NCI-H1694 (cell line): ENCODE measurements around the gene SLC9A8.
"Not testable (repeated sequence)": the region's sequence is repeated elsewhere in the genome, so short reads cannot be mapped to it uniquely, and the experiment has no call there.

Experiments used
- DNase-seq: peaks from one replicate; lab custom pipeline; 2025; lab: John Stamatoyannopoulos, UW

The SLC9A8 gene

DNA sequence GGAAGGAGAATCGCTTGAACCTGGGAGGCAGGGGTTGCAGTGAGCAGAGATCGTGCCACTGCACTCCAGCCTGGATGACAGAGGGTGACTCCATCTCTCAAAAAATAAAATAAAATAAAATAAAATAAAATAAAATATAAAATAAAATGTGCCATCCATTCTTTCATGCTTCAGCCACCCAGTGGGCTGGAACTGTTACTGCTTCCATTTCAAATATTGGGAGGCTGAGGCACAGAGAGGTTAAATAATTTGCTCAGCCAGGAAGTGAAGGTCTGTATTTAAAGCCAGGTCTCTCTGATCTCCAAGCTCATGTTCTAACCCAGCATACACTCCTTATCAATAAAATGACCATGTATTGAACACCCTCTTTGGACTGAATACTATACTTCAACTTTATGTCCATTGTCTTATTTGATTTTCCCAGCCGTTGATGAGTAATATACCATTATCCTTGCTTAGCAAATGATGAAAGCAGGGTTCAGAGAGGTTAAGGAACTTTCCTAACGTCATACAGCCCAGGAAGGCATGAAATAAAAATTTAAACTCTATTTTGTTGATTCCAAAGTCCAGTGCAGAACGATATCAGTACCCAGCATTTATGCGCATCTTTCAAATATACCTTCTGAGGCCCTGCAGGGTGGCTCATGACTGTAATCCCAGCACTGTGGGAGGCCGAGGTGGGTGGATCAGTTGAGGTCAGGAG lies 25.8 kb upstream of the SLC9A8 start:
- DNase-seq: no peak

DNA sequence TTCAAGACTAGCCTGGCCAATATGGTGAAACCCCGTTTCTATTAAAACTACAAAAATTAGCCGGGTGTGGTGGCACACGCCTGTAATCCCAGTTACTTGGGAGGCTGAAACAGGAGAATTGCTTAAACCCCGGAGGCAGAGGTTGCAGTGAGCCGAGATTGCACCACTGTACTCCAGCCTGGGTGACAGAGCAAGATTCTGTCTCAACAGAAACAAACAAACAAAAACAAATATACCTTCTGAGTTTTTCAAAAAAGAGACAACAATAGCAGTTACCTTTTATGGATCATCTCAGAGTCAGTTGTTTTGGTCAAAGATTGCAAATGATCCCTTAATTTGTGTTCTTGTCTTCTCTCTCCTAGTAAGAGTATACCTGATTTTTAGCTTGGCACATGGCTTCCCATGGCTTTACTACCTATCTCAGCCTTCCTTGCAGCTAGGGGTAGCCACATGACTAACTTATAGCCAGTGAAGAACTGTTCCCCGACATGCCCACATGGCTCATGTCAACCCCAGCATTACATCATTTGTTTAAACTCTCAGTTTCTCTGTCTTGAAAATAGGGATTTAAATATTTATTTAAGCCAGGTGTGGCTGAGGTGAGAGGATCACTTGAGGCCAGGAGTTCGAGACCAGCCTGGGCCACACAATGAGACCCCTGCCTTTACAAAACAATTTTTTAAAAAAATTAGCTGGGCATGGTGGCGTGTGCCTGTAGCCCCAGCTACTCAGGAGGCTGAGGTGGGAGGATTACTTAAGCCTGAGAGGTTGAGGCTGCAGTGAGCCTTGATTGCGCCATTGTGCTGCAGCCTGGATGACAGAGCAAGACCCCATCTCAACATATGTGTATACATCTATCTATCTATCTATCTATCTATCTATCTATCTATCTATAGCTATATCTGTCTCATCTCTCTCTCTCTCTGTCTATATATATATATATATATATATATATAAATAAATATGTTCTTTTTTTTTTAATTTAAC lies 25.0 kb upstream of the SLC9A8 start:
- no peak for DNase-seq

DNA sequence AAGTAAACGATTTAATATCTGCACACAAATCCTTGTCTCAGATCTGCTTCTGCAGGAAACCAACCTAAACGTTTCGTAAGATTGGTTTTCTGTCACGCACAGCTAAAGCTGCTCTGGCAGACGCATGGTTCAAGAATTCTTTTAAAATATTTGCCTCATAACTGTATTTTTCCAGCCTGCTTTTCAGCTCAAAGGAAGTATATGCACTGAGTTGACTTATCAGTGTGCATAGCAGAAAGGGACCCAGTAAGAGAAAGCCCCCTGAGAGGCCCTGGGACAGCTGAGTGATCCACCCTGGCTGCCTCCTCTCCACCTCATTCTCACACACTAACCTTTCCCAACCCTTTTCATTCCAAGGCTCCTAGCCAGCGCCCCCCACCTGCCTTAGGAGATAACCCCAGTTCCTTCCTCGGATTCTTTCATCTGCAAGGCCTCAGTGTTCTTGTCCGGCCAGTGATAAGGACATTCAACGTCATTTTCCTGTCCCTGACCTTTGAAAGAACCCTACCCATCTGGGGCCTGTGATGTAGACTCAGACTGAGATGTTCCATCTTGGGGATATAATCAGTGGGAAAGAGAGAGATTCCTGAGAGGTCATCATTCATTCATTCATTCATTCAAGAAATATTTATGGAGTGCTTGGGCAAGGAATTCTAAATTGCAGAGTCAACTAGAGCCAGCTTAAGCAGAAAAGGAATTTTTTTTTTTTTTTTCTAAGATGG lies 22.4 kb upstream of the SLC9A8 start:
- no peak for DNase-seq

DNA sequence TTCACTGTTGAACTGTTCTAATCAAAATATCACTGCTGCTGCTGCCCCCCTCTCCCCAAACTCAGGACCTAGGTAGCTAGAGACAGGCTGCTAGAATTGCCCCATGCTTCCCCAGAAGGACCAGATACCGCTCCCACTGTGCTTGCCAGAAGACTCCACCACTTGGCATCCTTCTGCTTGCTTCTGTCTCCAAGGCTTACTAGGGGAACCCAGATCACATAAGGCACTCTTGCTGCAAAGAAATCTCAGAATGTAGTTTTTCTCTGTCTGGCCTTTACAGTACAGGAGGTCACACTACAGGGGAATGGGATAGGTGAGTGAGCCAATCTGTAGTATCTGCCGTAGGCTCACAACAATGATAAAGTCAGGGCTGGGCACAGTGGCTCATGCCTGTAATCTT lies 21.5 kb upstream of the SLC9A8 start:
- DNase-seq: no peak

DNA sequence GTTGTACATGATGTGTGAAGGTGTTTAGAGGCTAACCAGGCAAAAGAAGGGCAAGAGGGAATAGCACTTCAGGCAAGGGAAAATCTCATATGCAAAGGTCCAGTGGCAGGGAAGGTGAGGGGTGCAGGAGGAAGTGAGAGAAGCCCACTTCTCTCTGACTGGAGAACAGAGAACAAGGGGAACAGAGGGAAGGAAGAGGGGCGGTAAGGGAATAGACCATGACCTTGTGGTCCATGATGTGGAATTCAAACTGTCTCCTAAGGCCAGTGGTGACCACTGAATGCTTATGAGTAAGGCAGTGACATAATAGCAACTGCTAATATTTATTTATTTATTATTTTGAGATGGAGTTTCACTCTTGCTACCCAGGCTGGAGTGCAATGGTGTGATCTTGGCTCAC lies 20.6 kb upstream of the SLC9A8 start:
- DNase-seq: no peak

DNA sequence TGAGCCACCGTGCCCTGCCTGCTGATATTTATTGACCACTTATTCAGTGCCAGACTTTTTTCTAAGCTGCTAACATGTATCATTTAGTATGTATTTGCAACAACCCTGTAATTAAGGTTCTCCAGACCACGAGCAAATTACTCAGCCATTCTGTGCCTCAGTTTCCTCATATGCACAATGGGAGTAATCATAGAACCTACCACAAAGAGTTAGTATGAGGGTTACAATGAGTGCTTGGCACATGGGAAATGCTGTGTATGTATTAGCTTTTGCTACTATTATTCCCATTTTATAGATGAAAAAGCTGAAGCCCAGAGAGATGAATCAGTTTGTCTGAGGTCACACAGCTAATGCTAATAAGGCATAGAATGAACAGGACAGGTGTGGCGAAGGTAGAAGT lies 20.0 kb upstream of the SLC9A8 start:
- DNase-seq: no peak

DNA sequence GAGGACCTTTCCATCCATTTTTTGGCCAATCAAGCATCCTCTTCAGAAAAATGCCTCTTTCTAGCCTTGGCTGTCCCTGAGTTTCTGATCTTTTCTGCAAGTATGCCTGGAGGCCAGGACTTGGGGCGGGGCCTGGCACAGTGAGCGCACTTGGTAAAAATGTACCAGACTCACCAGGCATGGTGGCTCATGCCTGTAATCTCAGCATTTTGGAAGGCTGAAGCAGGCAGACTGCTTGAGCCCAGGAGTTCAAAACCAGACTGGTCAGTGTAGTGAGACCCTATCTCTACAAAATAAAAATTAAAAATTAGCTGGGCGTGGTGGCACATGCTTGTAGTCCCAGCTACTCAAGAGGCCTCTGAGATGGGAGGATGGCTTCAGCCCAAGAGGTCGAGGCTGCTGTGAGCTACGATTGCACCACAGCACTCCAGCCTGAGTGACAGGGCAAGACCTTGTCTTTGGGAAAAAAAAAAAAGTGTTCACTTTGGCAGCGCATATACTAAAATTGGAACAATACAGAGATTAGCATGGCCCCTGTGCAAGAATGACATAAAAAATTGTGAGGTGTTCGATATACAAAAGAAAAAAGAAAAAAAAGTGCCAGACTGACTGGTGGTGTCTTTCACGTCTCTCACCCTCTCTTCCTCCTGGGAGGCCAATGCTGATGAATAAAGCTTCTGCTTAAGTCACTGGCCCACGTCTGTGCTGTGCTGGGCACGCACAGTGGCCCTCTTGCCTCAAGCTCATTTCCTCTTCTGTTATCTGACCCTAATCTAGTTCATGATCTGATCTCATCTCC lies 18.1 kb upstream of the SLC9A8 start:
- no peak for DNase-seq

DNA sequence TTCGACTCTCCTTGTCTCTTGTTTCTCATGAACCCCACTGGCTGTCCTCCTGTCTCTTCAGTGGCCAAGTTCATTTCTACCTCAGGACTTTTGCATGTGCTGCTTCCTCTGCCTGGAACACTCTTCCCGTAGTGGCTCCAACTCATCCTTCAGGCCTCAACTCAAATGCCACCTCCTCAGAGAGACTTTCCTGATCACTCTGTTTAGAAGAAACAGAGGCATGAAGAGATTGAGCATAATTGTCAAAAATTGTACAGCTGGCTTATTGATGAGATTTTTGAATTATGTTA lies 17.5 kb upstream of the SLC9A8 start:
- DNase-seq: no peak

DNA sequence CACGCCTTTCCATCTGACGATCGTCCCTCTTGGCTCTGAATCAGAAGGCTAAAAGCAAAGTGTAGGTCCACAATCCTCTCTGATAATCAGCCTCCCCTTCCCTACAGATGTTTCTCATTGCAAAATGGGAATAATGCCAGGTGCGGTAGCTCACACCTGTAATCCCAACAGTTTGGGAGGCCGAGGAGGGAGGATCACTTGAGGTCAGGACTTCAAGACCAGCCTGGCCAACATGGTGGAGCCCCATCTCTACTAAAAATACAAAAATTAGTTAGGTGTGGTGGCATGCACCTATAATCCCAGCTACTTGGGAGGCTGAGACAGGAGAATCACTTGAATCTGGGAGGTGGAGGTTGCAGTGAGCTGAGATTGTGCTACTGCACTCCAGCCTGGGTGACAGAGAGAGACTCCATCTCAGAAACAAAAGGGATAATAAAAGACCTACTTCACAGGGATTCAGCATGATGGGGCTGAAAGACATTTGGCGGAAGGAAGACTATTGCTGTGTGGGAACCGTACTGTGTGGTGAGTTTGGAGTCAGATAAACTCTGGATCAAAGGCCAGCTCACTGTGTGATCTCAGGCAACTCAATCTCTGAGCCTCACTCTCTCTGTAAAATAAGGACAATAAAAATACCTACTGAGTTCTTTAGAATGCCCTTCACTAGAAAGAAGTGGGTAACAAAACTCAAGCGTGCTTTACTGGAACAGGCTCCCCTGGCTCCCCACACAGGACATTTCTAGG lies 15.9 kb upstream of the SLC9A8 start:
- no peak for DNase-seq

DNA sequence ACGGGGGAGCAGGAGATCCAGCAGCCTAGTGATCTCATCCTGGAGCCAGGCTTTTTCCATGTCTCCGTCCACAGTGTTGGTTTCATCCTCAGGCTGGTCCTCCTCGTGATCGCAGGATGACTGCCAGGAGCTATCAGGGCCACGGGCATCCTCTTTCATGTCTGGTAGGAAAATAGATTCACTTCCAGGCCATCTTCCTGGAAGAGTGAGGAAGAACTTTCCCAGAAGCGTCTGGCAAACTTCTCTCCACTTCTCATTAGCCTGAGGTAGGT lies 15.3 kb upstream of the SLC9A8 start:
- DNase-seq: no peak

DNA sequence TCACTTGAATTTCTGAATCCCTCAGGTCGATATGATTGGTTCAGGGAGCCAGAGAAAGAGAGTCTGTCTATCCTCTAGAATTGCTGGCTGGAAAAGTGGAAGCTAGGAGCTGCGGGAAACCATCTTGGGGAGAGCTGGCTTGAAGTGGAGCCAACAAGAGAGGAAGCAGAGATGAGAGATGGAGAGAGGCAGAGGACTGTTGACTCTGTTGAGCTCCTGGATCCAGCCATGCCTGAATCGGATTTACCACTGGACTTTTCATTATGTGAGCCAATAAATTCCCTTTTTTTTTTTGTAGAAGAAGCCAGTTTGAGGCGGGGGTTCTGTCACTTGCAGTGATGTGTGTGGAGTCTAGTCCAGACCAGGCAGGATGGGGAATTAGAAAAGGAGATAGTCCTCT lies 13.9 kb upstream of the SLC9A8 start:
- DNase-seq: no peak

DNA sequence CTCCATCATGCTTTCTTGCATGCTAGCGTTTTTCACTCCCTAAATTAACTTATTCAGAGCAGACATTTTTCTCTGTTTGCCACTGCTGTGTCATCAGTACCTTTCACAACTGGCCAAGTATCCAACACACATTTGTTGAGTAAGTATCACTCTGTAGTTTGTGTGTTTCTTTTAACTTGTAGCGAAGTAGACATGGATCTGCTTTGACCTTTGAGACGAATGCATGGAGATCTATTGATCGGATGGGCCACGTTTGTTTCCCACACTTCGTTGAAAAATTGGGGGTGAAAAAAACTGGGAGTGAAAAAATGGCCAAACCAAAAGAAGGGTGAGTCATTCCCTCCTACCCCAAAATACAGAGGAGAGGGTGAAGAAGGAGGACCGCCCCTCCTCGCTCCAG lies 12.9 kb upstream of the SLC9A8 start:
- no peak for DNase-seq

DNA sequence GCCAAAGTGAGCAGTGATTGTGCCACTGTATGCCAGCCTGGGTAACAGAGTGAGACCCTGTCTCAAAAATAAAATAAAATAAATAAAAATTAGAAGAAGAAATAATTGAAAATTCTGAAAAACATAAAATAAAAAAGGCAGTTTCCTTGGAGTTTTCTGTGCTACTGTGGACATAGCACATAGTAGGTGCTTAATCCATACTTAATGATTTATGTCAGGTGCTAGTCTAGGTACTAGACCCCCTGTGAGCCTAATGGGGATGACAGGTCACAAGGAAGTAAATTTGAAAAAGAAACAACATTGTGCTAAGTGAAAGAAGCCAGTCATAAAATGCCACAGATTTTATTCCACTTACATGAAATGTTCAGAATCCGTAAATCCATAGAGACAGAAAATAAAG lies 9.2 kb upstream of the SLC9A8 start:
- DNase-seq: no peak

DNA sequence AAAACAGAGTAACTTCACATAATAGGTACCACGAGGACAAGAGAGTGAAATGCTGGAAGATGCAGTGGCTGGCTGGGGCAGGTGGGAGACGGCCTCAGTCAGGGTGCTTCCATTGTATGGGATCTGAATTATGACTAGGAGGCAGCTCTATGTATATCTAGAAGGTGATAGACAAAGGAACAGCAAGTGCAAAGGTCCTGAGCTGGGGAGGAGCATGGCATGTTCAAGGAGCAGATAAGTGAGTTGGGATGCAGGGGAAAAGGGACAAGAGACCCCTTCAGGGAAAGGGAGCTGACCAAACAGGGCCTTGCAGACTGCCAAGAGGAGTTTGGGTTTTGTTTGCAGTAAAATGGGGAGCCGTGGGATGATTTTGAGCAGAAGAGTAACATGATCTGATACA lies 8.3 kb upstream of the SLC9A8 start:
- DNase-seq: no peak

DNA sequence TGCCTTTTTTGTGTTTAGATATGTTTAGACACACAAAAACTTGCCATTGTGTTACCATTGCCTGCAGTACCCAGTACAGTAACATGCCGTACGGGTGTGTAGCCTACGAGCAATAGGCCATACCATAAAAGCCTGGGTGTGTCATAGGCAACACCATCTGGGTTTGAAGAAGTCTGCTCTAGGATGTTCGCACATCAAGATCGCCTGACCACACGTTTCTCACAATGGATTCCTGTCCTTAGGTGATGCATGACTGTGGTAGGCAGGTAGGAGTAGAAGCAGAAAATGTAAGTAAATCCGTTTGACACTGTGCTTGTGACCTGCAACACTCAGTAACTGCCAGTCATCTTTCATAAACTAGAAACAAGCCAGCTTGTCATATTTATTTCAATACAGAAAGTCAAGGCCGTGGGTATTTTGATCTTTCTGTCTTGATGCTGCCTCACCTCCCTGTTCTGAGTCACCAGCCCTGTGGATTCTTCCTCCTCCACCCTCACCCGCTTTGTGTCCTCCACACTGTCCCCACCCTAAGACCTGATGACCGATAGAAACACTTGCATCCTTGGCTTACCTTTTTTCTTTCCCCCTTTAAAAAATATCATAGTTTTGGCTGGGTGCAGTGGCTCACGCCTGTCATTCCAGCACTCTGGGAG lies 7.3 kb upstream of the SLC9A8 start:
- DNase-seq: not testable (repeated sequence)

DNA sequence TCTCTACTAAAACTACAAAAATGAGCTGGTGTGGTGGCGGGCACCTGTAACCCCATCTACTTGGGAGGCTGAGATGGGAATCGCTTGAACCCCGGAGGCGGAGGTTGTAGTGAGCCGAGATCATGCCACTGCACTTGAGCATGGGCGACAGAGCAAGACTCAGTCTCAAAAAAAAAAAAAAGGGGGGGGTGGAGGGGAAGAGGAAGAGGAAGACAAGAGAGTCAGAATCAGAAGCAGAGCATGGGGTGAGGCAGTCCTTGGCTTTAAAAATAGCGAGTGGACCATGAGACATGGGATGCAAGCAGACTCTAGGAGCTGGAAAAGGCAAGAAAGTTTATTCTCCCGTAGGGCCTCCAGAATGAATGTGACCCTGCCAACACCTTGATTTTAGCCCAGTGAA lies 3.9 kb upstream of the SLC9A8 start:
- DNase-seq: no peak

DNA sequence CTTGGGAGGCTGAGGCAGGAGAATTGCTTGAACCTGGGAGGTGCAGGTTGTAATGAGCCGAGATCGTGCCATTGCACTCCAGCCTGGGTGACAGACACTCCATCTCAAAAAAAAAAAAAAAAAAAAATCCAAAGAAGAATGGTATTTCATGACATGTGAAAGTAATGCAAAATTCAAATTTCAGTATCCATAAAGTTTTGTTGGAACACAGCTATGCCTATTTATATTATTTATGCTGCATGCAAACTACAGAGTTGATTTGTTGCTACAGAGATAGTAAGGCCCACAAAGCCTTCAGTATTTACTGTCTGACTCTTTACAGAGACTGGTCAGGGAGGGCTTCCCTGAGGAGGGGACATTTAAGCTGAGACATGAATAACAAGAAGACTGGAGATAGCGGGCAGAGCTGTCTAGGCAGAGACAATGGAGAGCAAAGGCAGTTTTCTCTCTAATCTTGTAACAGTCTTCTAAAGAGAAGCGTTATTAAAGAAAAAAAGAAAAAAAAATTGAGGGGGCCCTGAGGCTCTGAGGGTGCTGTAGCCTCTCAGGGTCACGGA lies 2.7 kb upstream of the SLC9A8 start:
- no peak for DNase-seq

DNA sequence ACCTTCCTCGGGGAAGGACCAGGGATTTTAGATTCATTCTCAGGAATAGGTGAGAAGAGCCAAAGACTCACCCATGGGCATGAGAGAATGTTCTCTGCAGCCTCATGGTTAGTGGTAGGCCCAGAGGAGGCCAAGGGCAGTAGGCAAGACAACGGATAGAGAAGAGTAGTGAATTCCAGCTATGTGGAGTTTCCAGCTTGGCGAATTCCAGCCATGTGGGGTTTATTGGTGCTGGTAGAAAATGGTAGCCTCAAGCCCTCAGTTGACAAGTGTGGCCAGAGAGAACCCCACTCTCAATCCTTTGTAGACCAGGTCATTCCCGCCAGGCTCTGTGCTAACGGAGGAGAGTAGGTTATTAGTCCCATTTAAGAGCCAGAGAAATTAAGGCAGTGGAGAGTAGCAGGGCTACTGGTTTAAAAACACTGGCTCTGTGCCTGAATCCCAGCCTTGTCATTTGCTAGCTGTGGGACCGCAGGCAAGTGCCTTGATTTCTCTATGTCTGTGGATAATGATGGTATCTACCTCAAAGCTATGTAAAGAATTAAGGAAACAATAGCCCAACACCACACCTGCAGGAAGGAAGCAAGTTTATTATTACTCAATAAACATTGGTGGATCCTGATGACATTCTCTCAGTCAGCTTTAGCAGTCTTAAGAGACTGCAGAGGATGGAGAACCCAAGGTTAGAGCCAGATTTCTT lies 2.0 kb upstream of the SLC9A8 start:
- no peak for DNase-seq

DNA sequence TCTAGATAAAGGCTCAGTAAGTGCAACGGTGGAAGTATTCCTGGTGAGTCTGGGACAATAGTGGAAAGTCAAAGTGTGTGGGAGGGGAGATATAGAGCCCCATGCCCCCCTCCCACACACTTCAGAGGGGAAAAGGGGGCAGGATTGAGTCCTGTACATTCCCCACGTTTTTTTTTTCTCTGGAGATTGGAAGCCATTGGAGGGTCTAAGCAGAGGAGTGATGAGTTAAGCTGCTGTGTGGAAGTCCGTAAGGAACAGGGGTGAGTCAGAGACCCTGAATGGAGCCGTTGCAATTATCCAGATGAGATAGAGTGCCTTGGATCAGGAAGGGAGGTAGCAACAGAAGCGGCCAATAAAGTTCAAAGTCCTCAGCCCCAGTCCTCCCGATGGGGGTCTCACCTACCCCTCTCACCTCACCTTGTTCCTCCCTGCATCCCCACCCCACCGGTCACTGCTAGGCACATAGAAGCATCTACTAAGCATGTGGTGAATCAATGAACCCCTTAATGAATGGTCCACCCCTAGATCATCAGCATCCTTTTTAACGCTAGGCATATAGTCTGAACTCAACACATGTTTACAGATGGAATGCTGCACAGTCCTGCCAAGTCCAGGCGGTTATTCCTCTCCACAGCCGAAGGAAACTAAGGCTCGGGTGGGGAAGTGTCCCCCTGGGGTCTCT lies 662 bp upstream of the SLC9A8 start:
- no peak for DNase-seq
